CD4-positive, alpha-beta T cell treated with Interleukin-15 for 1 hour (primary cell): Measurements from ENCODE around the gene HES3.

Experiments used
- DNase-seq: peaks from one replicate; pipeline ENCODE4 v3.0.0-alpha.2; 2020

The HES3 gene, protein sequence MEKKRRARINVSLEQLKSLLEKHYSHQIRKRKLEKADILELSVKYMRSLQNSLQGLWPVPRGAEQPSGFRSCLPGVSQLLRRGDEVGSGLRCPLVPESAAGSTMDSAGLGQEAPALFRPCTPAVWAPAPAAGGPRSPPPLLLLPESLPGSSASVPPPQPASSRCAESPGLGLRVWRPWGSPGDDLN

GRCh38 chr1:6243993-6244392, at the start of gene HES3:
Gene HES3 (plus strand): TSS chr1:6244179. CDS start chr1:6244366, 187 bp downstream.
- no peak for DNase-seq

- DNase-seq, result no peak
Observed at GRCh38 chr1:6197746-6198427, 46.1 kb upstream of the HES3 start.

- DNase-seq, result no peak
Observed at GRCh38 chr1:6198646-6199297, 45.2 kb upstream of the HES3 start.

GRCh38 chr1:6199298-6200187, 44.4 kb upstream of the HES3 start, which contains the start of gene RPL22:
Gene RPL22 (minus strand): TSS chr1:6199595. CDS start chr1:6199573, 22 bp downstream.
- DNase-seq, result peak; percentile 97

DNA sequence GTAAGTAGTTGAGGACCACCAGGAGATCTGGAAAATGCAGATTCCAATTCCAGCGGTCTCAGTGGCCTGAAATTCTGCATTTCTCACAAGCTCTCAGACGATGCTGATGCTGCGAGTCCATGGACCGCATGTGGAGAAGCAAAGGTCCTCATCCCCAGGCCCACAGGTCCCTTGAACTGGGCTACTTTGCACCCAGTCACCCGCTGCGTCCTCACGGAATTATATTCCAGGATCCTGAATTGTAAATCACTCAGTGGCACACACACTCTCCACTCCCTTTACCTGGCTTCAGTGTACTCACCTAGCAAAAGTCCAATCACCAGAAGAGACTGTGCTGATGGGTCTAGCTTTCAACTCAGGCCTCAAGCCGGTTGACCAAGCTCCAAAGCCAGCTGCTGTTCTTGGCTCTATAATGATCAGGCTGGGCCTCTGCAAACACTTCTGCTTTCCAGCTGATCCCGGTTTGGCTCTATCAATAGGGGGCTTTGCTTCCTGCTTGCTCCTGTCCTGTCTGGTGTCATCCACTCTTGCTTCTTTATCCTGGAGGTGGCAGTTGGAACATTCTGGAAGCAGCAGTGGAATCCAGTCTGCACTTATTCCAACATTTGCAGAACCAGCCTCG, 43.7 kb upstream of the HES3 start:
- no peak for DNase-seq

DNA sequence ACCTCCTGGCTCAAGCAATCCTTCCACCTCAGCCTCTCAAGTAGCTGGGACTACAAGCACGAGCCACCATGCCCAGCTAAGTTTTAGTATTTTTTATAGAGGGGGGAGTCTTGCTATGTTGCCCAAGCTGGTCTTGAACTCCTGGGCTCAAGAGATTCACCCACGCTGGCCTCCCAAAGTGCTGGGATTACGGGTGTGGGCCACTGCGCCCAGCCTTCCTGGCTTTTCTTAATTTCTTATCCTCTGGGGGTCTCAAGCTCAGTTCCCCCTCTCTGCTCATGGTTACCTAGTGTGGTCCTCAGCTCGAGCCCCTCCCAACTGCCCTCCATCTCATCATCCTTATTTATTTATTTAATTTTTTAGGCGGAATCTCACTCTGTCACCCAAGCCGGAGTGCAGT, 41.7 kb upstream of the HES3 start:
- DNase-seq, result no peak

GRCh38 chr1:6205849-6206519, 38.0 kb upstream of the HES3 start, which contains the start of gene RNF207:
Gene RNF207 (plus strand): TSS chr1:6206119. CDS start chr1:6206536, 417 bp downstream.
- DNase-seq, result peak; percentile 46

GRCh38 chr1:6206520-6206855, 37.5 kb upstream of the HES3 start:
- DNase-seq, result no peak

DNA sequence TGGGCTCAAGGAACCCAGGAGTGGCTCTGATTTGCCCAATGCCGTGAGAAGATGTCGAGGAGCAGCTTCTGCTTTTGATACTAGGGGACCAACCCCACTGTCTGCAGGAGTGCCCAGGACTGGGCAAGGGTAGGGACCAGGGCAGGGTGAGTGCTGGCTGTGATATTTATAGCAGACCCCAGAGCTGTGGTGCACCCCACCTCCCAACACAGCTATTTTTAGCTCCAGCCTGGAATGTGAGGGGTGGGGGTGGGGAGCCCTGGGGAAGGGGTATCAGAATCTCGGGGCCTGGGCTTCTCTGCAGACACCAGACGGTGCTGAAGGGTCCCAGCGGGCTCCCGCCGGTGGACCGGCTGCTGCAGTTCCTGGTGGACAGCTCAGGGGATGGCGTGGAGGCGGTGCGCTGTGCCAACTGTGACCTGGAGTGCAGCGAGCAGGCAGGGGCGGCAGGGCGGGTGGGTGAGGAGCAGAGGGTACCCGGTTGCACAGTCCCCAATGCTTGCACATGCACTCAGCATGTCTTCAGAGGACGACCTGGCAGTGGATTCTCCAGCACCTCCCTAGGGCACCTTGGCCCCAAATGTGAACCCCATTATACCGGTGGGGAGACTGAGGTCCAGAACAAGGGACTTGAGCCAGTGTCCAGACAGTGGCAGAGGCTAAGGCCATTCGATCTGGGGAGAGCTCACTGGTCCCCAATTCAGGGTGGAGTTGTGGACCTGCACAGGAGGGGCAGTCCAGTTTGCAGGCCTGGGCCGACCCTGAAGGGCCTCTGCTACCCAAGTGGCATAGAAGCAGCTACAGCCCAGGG, 36.7 kb upstream of the HES3 start:
- no peak for DNase-seq

- no peak for DNase-seq
Observed at GRCh38 chr1:6207921-6208320, 36.1 kb upstream of the HES3 start.

GRCh38 chr1:6208723-6209660, 35.0 kb upstream of the HES3 start:
- DNase-seq, result peak; percentile 31

- no peak for DNase-seq
Observed at GRCh38 chr1:6209661-6210580, 34.1 kb upstream of the HES3 start.

DNA sequence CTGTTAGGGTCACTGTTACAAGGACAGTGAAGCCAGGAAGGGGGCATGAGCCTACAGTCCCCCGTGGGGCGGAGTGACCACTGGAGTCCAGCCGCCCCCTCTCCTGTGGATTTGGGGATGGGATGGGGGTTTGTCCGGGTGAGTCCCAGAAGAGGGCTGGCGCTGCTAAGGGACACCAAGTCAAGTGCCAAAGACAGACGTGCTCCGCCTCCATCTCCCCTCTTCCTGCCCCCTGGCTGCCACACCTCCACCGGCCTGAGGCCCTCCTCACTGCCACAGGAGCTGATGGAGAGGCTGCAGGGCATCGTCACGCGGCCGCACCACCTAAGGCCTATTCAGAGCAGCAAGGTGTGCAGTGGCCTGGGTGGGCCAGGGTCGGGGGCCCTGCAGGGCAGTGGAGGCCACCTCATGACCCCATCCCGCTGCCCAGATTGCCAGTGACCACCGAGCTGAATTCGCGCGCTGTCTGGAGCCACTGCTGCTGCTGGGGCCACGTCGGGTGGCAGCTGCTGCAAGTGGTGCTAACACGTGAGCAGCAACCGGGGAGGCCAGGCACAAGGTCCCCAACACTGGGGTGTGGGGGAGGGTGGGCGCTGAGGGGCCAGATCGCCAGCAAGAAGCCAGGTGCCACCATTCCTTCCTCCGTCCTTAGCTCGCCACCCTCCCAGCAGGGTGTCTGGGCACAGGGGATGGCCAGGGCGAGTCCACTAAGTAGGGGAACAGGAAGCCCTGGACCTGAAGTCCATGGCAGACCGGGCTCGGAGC, 33.2 kb upstream of the HES3 start:
- DNase-seq, result no peak

DNA sequence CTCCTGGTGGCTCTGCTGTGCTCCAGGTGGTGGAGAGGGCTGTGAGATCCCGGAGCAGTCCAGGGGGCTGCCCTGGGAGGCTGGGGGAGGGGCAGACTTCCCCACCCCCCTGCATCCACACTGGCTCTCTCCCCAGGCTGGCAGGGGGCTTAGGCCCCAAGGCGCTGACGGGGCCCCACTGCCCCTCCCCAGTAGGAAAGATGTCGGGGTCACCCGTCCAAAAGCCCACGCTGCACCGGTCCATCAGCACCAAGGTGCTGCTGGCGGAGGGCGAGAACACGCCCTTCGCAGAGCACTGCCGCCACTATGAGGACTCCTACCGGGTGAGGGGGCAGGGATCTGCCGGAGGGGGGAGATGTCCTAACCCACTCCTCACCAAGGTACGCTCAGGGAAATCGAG, 32.2 kb upstream of the HES3 start:
- DNase-seq, result no peak

- no peak for DNase-seq
Observed at GRCh38 chr1:6212193-6212959, 31.6 kb upstream of the HES3 start.

DNA sequence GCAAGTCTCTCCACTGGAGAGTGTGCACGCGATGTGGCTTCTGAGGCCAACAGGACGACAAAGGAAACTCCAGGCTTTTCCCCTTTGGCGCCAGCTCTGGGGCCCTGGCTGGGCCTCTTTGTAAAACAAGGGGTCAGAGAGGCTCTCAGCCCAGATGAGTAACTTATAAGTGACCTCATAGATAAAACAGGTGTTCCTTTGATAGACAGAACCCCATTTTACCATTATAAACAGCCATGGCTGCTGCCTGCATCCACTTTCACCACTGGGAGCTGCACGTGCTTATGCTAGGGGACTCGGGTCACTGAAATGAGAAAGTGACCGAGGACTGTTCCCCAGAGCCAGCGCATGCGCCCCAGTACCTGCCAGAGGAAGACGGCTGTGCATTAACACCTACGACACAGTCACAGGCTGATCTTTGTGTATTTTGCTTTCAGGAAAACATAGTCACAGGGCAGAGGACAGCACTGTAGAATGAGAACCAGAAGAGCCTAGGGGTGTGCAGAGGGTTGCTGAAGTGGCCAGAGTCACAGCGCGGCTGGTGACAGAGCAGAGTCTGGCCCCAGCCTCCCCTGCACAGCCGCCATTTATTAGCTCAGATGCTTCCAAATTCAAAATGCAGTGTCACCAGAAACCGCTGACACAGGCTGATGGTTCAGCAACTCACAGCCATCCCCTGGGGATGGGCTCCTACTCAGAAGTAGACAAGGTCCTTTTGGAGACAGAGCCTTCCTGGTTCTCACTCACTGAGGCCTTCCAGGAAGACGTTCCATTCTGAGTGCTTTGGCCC, 25.4 kb upstream of the HES3 start:
- no peak for DNase-seq
